Lower leg skin (tissue), 4 donors: ENCODE data around the gene KCNN4. TPM values are rescaled to one million over a fixed set of nuclear protein-coding genes. Genes with fewer than 3 reads are reported as not detected.
"Not testable (repeated sequence)": the region's sequence is repeated elsewhere in the genome, so short reads cannot be mapped to it uniquely, and the experiment has no call there.

ENCODE experiments used
- DNase-seq, 2 donors: peaks; one replicate each; pipeline ENCODE4 v3.0.0-alpha.2; 2019; ENCODE audit warnings: low spot score in 2 of 2
- H3K4me3 ChIP-seq: fragments of 200-600 bp; sonication (generic); 2 replicates; pipeline ENCODE4 v1.5.1; 2017; ENCODE audit warnings: mild to moderate bottlenecking, low read depth; ENCODE audit not compliant: poor library complexity, severe bottlenecking
- CTCF ChIP-seq, 3 donors: fragments of 450-650 bp; IDR thresholded peaks; one replicate each; pipeline ENCODE4 v1.5.1; 2016; ENCODE audit warnings: antibody characterized with exemption in 3 of 3, mild to moderate bottlenecking in 3 of 3, moderate library complexity in 2 of 3
- POLR2A ChIP-seq, 2 donors: fragments of 450-650 bp; IDR thresholded peaks; one replicate each; pipeline ENCODE4 v1.6.1; 2016 to 2017; ENCODE audit warnings: antibody characterized with exemption in 2 of 2, mild to moderate bottlenecking in 1 of 2, moderate library complexity in 1 of 2
- WGBS, 2 donors: methylation state at CpG; one replicate each; pipeline ENCODE4 v1.1.5; 2018; 5-methylcytosine and 5-hydroxymethylcytosine counted together
- intact Hi-C: fragments of 100-400 bp; cut with DNase I; formaldehyde crosslinking; loops from one replicate; pipeline ENCODE4 v1.15.0; 2023; ENCODE audit warnings: low total_unique reads
- total RNA-seq, 4 donors: library from RNA; depleted of rRNA; stranded (reverse); fragments of >200 nt; gene quantifications; one replicate each; pipeline ENCODE4 v1.1.0, GENCODE V29; 2016

Gene KCNN4
- total RNA-seq, result 10 to 100 TPM; 19.9 to 69.5 (median 49.2) TPM

DNA sequence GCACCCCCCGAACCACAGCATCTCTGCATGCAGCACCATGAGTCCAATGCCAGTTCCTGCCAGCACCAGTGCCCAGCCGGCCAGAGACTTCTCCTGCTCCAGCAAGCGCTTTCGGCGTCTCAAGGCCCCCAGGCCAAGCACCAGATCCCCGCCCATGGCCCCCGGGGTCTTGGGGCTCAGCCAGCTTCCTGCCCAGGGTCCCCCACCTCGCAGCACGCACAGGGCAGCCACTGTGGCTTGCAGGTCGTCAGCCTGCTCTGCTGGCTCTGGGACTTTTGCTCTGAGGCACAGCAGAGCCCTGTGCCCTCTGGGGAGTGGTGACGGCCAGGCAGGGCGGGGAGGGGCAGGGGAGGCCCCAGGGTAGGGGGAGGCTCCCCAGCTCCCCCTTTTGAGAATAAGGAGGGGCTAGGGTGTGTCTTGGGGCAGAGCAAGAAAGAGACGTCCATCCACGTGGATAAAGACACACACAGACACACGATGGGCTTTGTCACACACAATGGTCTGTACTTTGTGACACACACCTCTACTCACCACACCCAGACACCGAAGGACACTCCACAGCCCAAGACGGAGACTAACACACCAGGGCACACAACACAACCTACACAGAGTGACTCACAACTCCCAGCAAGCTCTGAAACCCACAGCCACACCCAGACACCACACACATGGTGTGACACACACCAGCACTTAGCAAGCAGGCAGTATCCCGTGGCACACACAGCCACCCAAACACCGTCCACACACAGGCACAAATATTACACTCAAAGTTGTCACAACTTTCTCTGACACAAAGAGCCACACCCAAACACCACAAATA, at the start of gene KCNN4:
Gene KCNN4, minus strand, starts transcription at position 268 of the 820 bp plus-strand sequence. Its CDS starts 112 bp downstream, at position 156.
- intact Hi-C loops, result loop anchor here (5.0 kb wide), 1 partner anchor 34 kb away; no protein-coding TSS in a partner anchor
- no peak within 1 kb of the TSS for H3K4me3 ChIP-seq
- 20 to 24% methylated on average over 19 of the region's 19 CpGs for WGBS, 2 donors
- TF ChIP-seq POLR2A (IDR thresholded peaks at IDR 0.05), result no peak
- TF ChIP-seq CTCF (IDR thresholded peaks at IDR 0.05), result no peak
- no peak for DNase-seq

- H3K4me3 ChIP-seq, result peak within 1 kb of the TSS; percentile 61
- DNase-seq, result peak; percentile 85 to 96
- intact Hi-C loops, result no loop called here
- TF ChIP-seq POLR2A (IDR thresholded peaks at IDR 0.05) (no peak), CTCF (IDR thresholded peaks at IDR 0.05) (no peak)
- WGBS, 2 donors, result 9 to 11% methylated on average over 39 to 40 of the region's 46 CpGs
Measured at GRCh38 chr19:43826787-43827754, 46.3 kb upstream of the KCNN4 start, which contains the start of gene ZNF283. Gene ZNF283 (plus strand): TSS chr19:43827321. CDS start chr19:43833505, 6,184 bp downstream.

- intact Hi-C loops, result not testable (repeated sequence)
Measured at GRCh38 chr19:43824572-43824971, 43.8 kb upstream of the KCNN4 start.

GRCh38 chr19:43823856-43824255, 43.1 kb upstream of the KCNN4 start:
- intact Hi-C loops, DNase-seq, H3K4me3 ChIP-seq: not testable (repeated sequence)
- 82 to 92% methylated on average over 3 of the region's 3 CpGs for WGBS, 2 donors

More at GRCh38 chr19:43824572-43824971, 43.8 kb upstream of the KCNN4 start:
- 58 to 69% methylated on average over 4 of the region's 4 CpGs for WGBS, 2 donors
- DNase-seq, H3K4me3 ChIP-seq: not testable (repeated sequence)

- WGBS, 2 donors, result 30 to 36% methylated on average over 5 of the region's 5 CpGs
- H3K4me3 ChIP-seq, result no peak overlapping the region
- TF ChIP-seq CTCF (IDR thresholded peaks at IDR 0.05) (no peak), POLR2A (IDR thresholded peaks at IDR 0.05) (no peak)
- intact Hi-C loops, result no loop called here
- DNase-seq, result no peak
Measured at GRCh38 chr19:43820884-43821215, 40.1 kb upstream of the KCNN4 start.

GRCh38 chr19:43820098-43820883, 39.5 kb upstream of the KCNN4 start:
- intact Hi-C loops, result no loop called here
- peak overlapping the region; percentile 9 for H3K4me3 ChIP-seq
- DNase-seq, result no peak
- WGBS, 2 donors, result 16 to 22% methylated on average over 48 of the region's 48 CpGs
- TF ChIP-seq POLR2A (IDR thresholded peaks at IDR 0.05), result no peak
- TF ChIP-seq CTCF (IDR thresholded peaks at IDR 0.05), result no peak
